ENCODE measurements around the gene MED22.

DNA sequence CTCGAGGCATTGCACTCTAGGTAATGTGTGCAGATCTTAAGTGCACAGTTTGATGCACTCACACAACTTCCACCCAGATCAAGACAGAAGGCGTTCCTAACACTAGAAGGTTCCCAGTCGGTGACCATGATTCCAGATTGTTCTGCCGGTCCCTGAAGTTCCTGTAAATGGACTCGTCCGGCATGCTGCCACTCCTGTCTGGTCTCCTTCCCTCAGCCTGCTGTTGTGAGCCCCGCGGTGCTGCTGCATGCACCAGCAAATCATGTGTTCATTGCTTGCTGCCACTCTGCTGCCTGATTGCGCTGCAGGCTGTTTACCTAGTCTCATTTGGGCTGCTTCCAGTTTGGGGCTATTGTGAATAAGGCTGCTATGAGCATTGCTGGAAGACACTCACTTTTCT lies 39.7 kb upstream of the MED22 start:
- TF ChIP-seq POLR2A (IDR thresholded peaks at IDR 0.05) (no peak), POLR2AphosphoS5 (IDR thresholded peaks at IDR 0.05; ENCODE audit: insufficient read depth in 1 of 2, low read depth in 1 of 2) (no peak)
- TF ChIP-seq, protein P1, sequence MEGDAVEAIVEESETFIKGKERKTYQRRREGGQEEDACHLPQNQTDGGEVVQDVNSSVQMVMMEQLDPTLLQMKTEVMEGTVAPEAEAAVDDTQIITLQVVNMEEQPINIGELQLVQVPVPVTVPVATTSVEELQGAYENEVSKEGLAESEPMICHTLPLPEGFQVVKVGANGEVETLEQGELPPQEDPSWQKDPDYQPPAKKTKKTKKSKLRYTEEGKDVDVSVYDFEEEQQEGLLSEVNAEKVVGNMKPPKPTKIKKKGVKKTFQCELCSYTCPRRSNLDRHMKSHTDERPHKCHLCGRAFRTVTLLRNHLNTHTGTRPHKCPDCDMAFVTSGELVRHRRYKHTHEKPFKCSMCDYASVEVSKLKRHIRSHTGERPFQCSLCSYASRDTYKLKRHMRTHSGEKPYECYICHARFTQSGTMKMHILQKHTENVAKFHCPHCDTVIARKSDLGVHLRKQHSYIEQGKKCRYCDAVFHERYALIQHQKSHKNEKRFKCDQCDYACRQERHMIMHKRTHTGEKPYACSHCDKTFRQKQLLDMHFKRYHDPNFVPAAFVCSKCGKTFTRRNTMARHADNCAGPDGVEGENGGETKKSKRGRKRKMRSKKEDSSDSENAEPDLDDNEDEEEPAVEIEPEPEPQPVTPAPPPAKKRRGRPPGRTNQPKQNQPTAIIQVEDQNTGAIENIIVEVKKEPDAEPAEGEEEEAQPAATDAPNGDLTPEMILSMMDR (IDR thresholded peaks at IDR 0.05), result no peak
